NCI-H146 (cell line): ENCODE data around the gene RARRES1.

ENCODE experiments used
- DNase-seq: peaks from one replicate; lab custom pipeline; 2025; lab: John Stamatoyannopoulos, UW

The RARRES1 gene

GRCh38 chr3:158765518-158766205 is 33.4 kb upstream of the RARRES1 start:
- no peak for DNase-seq

- no peak for DNase-seq
Measured at GRCh38 chr3:158763421-158763820, 31.2 kb upstream of the RARRES1 start.

DNA sequence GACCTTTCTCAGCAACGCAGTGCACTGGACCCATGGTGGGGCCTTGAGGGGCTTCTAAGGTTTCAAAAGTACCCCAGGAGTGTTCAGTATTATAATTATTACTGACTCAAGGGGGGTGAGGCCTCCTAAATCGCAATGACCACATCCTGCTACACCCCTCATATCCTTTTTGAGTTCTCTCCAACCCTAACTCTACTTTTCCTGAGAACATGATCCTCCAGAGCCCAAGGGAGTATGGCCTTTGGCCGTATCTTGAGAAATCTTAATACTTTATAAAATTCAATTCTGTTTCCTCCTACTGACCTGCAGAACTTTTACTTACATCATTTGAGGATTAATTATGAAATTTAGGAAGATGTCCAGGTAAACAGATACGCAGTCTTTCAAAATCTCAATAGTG is 30.4 kb upstream of the RARRES1 start:
- DNase-seq: no peak

GRCh38 chr3:158761350-158761749 is 29.1 kb upstream of the RARRES1 start:
- no peak for DNase-seq

GRCh38 chr3:158755421-158755820 is 23.2 kb upstream of the RARRES1 start:
- DNase-seq: no peak

DNA sequence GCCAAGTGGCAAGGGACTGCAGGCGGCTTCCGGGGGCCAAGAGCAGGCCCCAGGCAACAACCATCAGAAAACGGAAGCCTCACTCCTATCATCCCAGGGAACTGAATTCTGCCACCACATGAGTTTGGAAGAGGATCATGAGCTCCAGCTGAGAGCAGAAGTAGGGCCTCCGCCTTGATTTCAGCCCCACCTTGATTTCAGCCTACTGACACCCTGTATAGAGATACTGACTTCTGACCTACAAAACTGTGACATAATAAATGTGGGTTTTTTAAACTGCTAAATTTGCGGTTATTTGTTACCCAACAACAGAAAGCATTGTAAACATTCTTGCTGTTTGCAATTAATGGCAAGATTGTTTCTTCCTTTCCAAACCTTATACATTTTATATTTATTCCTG is 21.6 kb upstream of the RARRES1 start:
- no peak for DNase-seq

DNA sequence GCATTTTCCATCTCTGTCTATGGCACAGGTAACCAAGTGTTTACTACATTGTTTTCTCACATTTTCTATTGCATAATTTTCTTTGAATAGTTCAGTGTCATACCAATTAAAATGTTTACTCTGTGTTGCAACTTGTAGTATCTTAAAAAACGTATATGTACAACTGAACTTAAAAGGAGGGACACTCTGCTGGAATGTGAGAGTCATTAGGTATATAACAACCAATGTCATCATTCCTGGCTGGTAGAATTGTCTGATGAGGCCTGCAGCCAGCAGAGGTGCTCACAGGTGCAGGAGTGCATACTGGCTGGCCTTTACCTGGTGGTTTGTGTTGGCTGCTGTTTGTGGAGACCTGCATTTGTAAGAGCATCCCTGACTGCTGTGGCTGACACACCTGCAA is 19.1 kb upstream of the RARRES1 start:
- no peak for DNase-seq

- DNase-seq: no peak
Measured at GRCh38 chr3:158750016-158750415, 17.8 kb upstream of the RARRES1 start.

GRCh38 chr3:158749526-158749925 is 17.3 kb upstream of the RARRES1 start:
- no peak for DNase-seq

GRCh38 chr3:158748237-158748828 is 16.1 kb upstream of the RARRES1 start:
- no peak for DNase-seq

DNA sequence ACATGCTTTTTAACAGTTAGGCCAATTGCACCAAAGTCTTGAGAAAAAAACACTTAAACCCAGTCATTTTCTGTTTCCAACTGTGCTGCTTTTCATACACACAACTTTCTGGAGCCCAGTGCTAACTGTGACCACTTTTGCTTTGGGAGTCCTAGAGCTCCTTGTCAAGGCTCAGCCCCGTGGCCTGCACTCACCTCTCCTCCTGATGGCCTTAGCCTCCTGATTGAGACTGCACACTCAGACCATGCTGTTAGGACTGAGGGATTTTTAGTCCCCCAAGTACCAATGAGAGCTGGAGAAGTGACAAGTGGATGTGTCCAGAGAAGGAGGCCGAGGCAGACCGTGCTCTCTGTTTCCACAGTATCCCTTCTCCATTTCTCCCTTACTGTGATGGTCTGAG is 15.2 kb upstream of the RARRES1 start:
- DNase-seq: no peak

DNA sequence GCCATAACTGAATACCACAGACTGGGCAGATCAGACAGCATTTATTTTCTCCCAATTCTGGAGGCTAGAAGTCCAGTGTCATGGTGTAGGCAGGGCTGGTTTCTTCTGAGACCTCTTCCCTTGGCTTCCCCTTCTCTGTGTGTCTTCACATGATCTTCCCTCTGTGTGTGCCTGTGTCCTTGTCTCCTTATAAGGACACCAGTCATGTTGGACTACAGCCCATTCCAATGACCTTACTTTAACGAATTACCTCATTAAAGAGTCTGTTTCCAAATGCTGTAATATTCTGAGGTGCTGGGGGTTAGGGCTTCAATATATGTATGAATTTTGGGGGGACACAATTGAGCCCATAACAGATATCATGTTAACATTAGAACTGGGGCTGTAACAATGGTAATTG is 13.3 kb upstream of the RARRES1 start:
- no peak for DNase-seq

GRCh38 chr3:158744567-158745288 is 12.5 kb upstream of the RARRES1 start:
- DNase-seq: no peak

DNA sequence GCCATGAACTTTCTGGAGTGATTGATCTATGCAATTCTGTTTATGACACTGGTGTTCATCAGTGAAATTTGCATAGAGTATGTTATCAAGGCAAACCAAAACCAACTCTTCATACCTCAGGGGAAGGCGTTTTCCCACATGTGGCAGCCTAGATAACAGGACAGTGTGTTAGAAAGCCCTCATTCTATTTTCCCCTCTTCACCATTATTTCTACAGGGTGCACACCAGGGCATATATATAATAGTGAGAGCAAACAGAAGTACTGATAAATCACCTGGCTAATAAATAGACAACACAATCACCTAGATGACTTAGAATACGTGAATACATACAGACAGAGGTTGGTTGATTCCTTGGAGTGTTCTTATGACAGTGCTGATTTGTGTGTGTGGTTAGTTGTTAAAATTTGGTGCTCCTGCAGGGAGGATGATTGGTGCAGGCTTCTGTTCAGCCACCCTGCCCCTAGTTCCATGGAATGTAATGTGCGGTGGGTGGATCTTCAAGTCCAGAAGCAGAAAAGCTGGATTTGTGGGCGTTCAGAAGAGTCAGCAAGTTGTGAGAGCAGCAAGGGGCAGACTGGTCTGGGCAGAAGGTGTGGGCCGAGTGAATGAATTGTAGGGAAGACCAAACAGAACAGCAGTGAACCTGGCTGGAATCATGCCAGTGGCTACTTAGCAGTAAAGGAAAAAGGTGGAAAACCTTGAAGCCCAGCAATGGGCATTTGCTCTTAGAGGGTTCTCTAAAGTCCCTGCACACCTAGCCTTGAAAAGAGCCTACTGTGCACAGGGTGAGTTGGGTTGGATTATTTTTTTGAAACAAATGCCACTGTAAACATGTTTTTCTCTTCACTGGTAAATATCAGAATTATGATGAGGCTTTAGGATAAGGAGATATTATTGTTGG is 11.7 kb upstream of the RARRES1 start:
- DNase-seq: no peak

- no peak for DNase-seq
Measured at GRCh38 chr3:158742871-158743663, 10.8 kb upstream of the RARRES1 start.

DNA sequence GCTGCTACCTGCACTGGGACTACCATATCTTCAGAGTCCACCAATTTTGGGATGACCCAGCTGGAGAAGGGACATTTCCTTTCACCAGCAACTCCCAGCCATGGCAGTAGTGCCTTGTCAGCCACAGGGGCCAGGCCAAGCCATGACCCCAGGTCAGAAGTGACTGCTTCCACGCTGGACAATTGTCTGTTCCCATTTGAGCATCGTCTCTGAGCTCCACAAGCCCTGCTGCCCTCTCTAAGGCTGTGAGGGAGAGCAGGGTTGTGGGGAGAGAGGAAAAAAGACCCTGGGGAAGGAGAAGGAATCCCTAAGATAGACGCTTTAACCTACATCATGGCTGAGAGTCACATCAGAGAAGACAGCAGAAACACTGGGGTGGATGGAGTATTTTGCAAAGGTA is 7.4 kb upstream of the RARRES1 start:
- DNase-seq: no peak

- no peak for DNase-seq
Measured at GRCh38 chr3:158739078-158739477, 6.8 kb upstream of the RARRES1 start.

DNA sequence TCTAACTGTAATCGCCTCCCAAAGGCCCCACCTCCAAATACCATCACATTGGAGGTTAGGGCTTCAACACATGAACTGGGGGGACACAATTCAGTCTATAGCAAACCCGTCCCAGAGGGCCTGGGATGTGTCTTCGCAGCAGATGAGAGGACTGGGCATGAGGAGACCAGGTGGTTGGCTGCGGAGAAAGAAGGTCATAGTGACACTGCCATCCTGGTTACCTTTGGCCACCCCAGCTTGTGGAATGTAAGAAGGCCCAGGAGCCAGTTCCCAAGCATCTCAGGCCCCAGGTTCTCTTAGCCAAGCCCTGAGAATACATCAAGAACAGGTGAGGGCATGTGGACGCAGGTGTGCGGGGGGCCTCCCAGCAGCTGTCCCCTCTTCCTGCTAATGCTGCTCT is 6.4 kb upstream of the RARRES1 start:
- no peak for DNase-seq

DNA sequence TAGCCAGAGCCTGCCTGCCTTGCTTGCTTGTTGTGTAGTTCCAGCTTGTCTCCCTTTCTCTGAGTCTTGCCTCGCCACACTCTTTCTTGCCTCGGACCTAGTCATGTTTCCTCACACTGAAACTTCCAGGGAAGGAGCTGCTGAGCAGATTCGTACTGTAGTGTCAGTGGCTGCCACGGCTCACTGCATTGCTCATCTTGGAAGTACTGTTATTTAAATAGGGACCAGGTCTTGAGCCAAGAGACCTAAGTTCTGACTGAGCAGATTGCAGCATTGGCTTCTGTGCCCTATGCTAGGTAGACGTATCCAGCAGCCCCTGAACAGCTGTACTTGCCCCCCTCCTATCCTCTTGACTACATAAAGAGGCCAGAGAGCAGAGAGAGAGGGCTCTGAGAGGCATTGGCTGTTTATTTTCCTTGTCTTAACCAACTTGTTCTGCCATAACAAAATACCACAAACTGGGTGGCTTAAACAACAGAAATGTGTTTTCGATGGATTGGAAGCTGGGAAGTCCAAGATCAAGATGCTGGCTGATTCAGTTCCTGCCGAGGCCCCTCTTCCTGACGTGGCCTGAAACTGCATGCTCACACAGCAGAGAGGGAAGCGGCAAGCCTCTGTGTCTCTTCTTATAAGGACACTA is 5.8 kb upstream of the RARRES1 start:
- no peak for DNase-seq

- no peak for DNase-seq
Measured at GRCh38 chr3:158737410-158737809, 5.2 kb upstream of the RARRES1 start.
